RWPE1 (cell line): Measurements from ENCODE around the gene CCND3.

Experiments
- CTCF ChIA-PET: fragments of 350-600 bp; sonication (Branson Sonifier 250); formaldehyde crosslinking; extraction: SDS; loops from one replicate; lab custom pipeline; 2021; lab: Yijun Ruan, JAX
- POLR2A ChIA-PET: fragments of 400-600 bp; formaldehyde crosslinking; extraction: SDS; loops from one replicate; lab custom pipeline; 2020; ENCODE audit warnings: antibody characterized with exemption; ENCODE audit not compliant: low non-redundant PET; lab: Yijun Ruan, JAX
- DNase-seq: peaks from one replicate; pipeline ENCODE4 v3.0.0; 2012; ENCODE audit warnings: low spot score
- H3K27ac ChIP-seq: fragments of 450-650 bp; 2 replicates; pipeline ENCODE4 v1.5.1; 2017
- CTCF ChIP-seq: fragments of 450-650 bp; conservative IDR thresholded peaks from 2 replicates; pipeline ENCODE4 v1.5.1; 2017; ENCODE audit warnings: low read depth, mild to moderate bottlenecking

Gene CCND3

GRCh38 chr6:41929924-41930323 is 11.7 kb downstream of the CCND3 start:
- DNase-seq = no peak
- ChIA-PET CTCF (interaction anchor here (0.9 to 1.8 kb wide), 3 partner anchors 9 to 143 kb away, joined by 3 to 7 read pairs (median 3); partner anchors contain the start of genes BYSL, MED20 and TOMM6), POLR2A (no interaction called here)
- TF ChIP-seq CTCF = no peak
- H3K27ac ChIP-seq = peak overlapping the region; percentile 35; the same call in 1 of the 2 replicates

GRCh38 chr6:41927253-41927652 is 14.4 kb downstream of the CCND3 start:
- DNase-seq = no peak
- no peak for TF ChIP-seq CTCF
- ChIA-PET POLR2A (no interaction called here), CTCF (interaction anchor here (0.6 to 0.7 kb wide), 4 partner anchors 23 to 111 kb away, joined by 3 to 8 read pairs (median 4); no protein-coding TSS in a partner anchor)
- no peak overlapping the region for H3K27ac ChIP-seq

- H3K27ac ChIP-seq = no peak overlapping the region
- ChIA-PET POLR2A (no interaction called here), CTCF (interaction anchor here (0.8 to 1.3 kb wide), 3 partner anchors 9 to 84 kb away, joined by 3 to 6 read pairs (median 4); no protein-coding TSS in a partner anchor)
- no peak for DNase-seq
- no peak for TF ChIP-seq CTCF
Observed at GRCh38 chr6:41922154-41922553, 19.5 kb downstream of the CCND3 start.

GRCh38 chr6:41921712-41921998 is 20.0 kb downstream of the CCND3 start:
- peak overlapping the region; percentile 94 for H3K27ac ChIP-seq

GRCh38 chr6:41920921-41921711 is 20.5 kb downstream of the CCND3 start, which contains the start of the genes BYSL and MED20:
TSS of gene BYSL (plus strand) at chr6:41921499. CDS start at chr6:41921563, 64 bp downstream.
TSS of gene MED20 (minus strand) at chr6:41921139. CDS start at chr6:41921018, 121 bp downstream.
- ChIA-PET CTCF (interaction anchor here (0.6 to 1.4 kb wide), 18 partner anchors 10 to 208 kb away, joined by 3 to 8 read pairs (median 4); partner anchors contain the start of gene TOMM6), POLR2A (interaction anchor here (0.5 to 0.7 kb wide), 5 partner anchors 34 to 837 kb away, joined by 3 to 4 read pairs (median 3); no protein-coding TSS in a partner anchor)
- TF ChIP-seq CTCF = peak; percentile 95
- H3K27ac ChIP-seq = peak within 1 kb of the TSS; percentile 94
- DNase-seq = peak; percentile 96

More at GRCh38 chr6:41921712-41921998, 20.0 kb downstream of the CCND3 start:
- ChIA-PET POLR2A (no interaction called here), CTCF (interaction anchor here (0.8 to 1.4 kb wide), 8 partner anchors 9 to 134 kb away, joined by 3 to 8 read pairs (median 4); partner anchors contain the start of gene TOMM6)
- TF ChIP-seq CTCF = no peak
- DNase-seq = no peak

GRCh38 chr6:41917528-41917927 is 24.1 kb downstream of the CCND3 start:
- no peak for TF ChIP-seq CTCF
- ChIA-PET POLR2A (no interaction called here), CTCF (no interaction called here)
- DNase-seq = peak; percentile 86
- peak overlapping the region; percentile 89 for H3K27ac ChIP-seq
